Measurements from ENCODE around the gene KAT2B. TPM values are rescaled to one million over a fixed set of nuclear protein-coding genes. Genes with fewer than 3 reads are reported as not detected.

The KAT2B gene
- total and polyA plus RNA-seq, 4 donors = 7.5 to 58.5 (median 16.3) TPM

DNA sequence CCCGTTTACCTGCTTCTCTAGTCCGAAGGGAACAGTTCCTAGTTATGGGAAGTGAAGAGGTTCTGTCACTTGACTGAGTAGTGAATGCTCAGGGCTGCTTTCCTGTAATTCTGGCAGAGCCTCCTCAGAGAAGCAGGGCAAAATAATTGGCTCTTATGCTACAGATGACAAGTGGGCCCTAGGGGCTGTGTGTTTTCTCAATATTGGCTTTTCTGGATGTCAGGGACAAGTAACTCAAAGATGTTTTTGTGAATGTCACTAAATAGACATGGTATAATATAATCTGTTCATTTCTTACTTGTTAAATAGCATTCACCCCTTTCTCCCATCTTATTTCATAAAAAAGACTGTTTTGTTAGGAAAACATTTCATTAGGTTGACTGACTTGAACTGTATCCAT, 105.6 kb downstream of the KAT2B start:
- Histone ChIP-seq H3K4me3 (ENCODE audit: low read depth in 1 of 3, low read length in 3 of 3) (no peak overlapping the region), H3K36me3 (ENCODE audit: control insufficient read depth in 4 of 4, insufficient read depth in 3 of 4, low read depth in 1 of 4, low read length in 3 of 4) (peaks cover 0 to 24% (median 16%) of the 10 kb centered on the region in 4 donors), H3K4me1 (ENCODE audit: control insufficient read depth in 4 of 4, insufficient read depth in 4 of 4, low read length in 3 of 4) (peaks cover 0 to 3% (median 0%) of the 10 kb centered on the region in 4 donors), H3K9ac (ENCODE audit: low read depth in 1 of 2, low read length in 2 of 2) (no peak overlapping the region), H3K27me3 (ENCODE audit: control insufficient read depth in 4 of 4, insufficient read depth in 4 of 4, low read length in 3 of 4) (no peaks in the 10 kb centered on the region), H3K9me3 (ENCODE audit: control insufficient read depth in 4 of 4, low read length in 3 of 4) (no peaks in the 10 kb centered on the region), H3K27ac (ENCODE audit: low read depth in 1 of 2, low read length in 2 of 2) (no peak overlapping the region)
- no peak for DNase-seq (ENCODE audit: low spot score)
- TF ChIP-seq SP1 (IDR thresholded peaks at IDR 0.05) = no peak
- no peak for TF ChIP-seq ATF3 (IDR thresholded peaks at IDR 0.05)
- no peak for TF ChIP-seq HNF4A (conservative IDR thresholded peaks at IDR 0.05)
- TF ChIP-seq FOXA2 (IDR thresholded peaks at IDR 0.05) = no peak
- no peak for TF ChIP-seq NR2F2 (IDR thresholded peaks at IDR 0.05)
- TF ChIP-seq REST (IDR thresholded peaks at IDR 0.05) = no peak
- no peak for TF ChIP-seq GABPA (IDR thresholded peaks at IDR 0.05 in 1 of 2, conservative IDR thresholded peaks at IDR 0.05 in 1 of 2)
- WGBS = 91% methylated on average over 2 of the region's 2 CpGs

DNA sequence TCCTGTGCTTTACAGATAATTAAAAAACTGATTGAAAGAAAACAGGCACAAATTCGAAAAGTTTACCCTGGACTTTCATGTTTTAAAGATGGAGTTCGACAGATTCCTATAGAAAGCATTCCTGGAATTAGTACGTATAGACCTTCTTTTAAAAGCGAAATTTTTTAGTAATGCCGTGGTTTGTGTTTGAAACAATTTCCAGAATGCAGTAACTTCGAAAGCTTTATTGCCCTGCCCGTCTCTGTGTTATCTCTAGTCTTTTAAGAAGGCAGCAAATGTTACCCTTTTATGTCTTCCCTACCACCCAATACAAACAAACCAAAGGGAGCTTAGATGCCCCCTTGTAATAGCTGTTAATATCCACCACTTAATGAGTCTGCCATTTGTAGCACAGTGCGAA, 106.1 kb downstream of the KAT2B start:
- TF ChIP-seq FOXA2 (IDR thresholded peaks at IDR 0.05) (no peak), FOXA1 (IDR thresholded peaks at IDR 0.05) (no peak), ATF3 (IDR thresholded peaks at IDR 0.05) (no peak), TAF1 (conservative IDR thresholded peaks at IDR 0.05) (no peak), SP1 (IDR thresholded peaks at IDR 0.05) (no peak)
- Histone ChIP-seq H3K27me3 (ENCODE audit: control insufficient read depth in 4 of 4, insufficient read depth in 4 of 4, low read length in 3 of 4) (no peaks in the 10 kb centered on the region), H3K9me3 (ENCODE audit: control insufficient read depth in 4 of 4, low read length in 3 of 4) (no peaks in the 10 kb centered on the region), H3K4me3 (ENCODE audit: low read depth in 1 of 3, low read length in 3 of 3) (no peak overlapping the region), H3K27ac (ENCODE audit: low read depth in 1 of 2, low read length in 2 of 2) (no peak overlapping the region), H3K36me3 (ENCODE audit: control insufficient read depth in 4 of 4, insufficient read depth in 3 of 4, low read depth in 1 of 4, low read length in 3 of 4) (peaks cover 0 to 22% (median 16%) of the 10 kb centered on the region in 4 donors), H3K4me1 (ENCODE audit: control insufficient read depth in 4 of 4, insufficient read depth in 4 of 4, low read length in 3 of 4) (peaks cover 0 to 3% (median 0%) of the 10 kb centered on the region in 4 donors), H3K9ac (ENCODE audit: low read depth in 1 of 2, low read length in 2 of 2) (no peak overlapping the region)
- DNase-seq (ENCODE audit: low spot score) = no peak
- WGBS = 93% methylated on average over 8 of the region's 8 CpGs

DNA sequence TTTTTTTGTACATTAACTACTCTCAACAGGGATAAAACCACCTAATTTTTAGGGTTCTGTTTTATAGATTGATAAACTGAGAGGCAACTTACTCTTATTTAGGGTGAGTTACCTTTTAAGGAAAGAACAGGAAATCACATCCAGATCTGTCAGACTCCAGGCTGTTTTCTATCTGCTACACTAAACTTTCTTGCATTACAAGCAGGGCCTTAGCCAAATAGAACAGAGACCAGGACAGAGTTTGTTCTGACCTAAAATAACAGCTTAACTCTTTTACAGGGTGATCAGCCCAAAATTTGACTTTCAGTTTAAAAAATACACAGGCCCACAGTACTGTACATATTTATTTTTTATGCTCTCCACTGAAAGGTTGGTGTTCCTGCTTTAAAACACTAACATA, 107.1 kb downstream of the KAT2B start:
- Histone ChIP-seq H3K4me1 (ENCODE audit: control insufficient read depth in 4 of 4, insufficient read depth in 4 of 4, low read length in 3 of 4) (peaks cover 0 to 3% (median 0%) of the 10 kb centered on the region in 4 donors), H3K9ac (ENCODE audit: low read depth in 1 of 2, low read length in 2 of 2) (no peak overlapping the region), H3K9me3 (ENCODE audit: control insufficient read depth in 4 of 4, low read length in 3 of 4) (no peaks in the 10 kb centered on the region), H3K27me3 (ENCODE audit: control insufficient read depth in 4 of 4, insufficient read depth in 4 of 4, low read length in 3 of 4) (no peaks in the 10 kb centered on the region), H3K4me3 (ENCODE audit: low read depth in 1 of 3, low read length in 3 of 3) (no peak overlapping the region), H3K36me3 (ENCODE audit: control insufficient read depth in 4 of 4, insufficient read depth in 3 of 4, low read depth in 1 of 4, low read length in 3 of 4) (peaks cover 0 to 21% (median 14%) of the 10 kb centered on the region in 4 donors), H3K27ac (ENCODE audit: low read depth in 1 of 2, low read length in 2 of 2) (no peak overlapping the region)
- DNase-seq (ENCODE audit: low spot score) = no peak
- TF ChIP-seq RAD21 (IDR thresholded peaks at IDR 0.05) = no peak
- no peak for TF ChIP-seq NR2F2 (IDR thresholded peaks at IDR 0.05)
- TF ChIP-seq HNF4A (conservative IDR thresholded peaks at IDR 0.05) = no peak
- TF ChIP-seq FOXA2 (IDR thresholded peaks at IDR 0.05) = no peak
- no peak for TF ChIP-seq SP1 (IDR thresholded peaks at IDR 0.05)
- TF ChIP-seq EGR1 (IDR thresholded peaks at IDR 0.05; ENCODE audit: low read depth in 2 of 2) = no peak
- TF ChIP-seq GABPA (IDR thresholded peaks at IDR 0.05 in 1 of 2, conservative IDR thresholded peaks at IDR 0.05 in 1 of 2) = no peak
- no peak for TF ChIP-seq HNF4G (IDR thresholded peaks at IDR 0.05)
- TF ChIP-seq YY1 (IDR thresholded peaks at IDR 0.05) = no peak
- TF ChIP-seq, protein P1, sequence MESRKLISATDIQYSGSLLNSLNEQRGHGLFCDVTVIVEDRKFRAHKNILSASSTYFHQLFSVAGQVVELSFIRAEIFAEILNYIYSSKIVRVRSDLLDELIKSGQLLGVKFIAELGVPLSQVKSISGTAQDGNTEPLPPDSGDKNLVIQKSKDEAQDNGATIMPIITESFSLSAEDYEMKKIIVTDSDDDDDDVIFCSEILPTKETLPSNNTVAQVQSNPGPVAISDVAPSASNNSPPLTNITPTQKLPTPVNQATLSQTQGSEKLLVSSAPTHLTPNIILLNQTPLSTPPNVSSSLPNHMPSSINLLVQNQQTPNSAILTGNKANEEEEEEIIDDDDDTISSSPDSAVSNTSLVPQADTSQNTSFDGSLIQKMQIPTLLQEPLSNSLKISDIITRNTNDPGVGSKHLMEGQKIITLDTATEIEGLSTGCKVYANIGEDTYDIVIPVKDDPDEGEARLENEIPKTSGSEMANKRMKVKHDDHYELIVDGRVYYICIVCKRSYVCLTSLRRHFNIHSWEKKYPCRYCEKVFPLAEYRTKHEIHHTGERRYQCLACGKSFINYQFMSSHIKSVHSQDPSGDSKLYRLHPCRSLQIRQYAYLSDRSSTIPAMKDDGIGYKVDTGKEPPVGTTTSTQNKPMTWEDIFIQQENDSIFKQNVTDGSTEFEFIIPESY (IDR thresholded peaks at IDR 0.05) = no peak
- TF ChIP-seq FOXA1 (IDR thresholded peaks at IDR 0.05) = no peak
- TF ChIP-seq, protein P2, sequence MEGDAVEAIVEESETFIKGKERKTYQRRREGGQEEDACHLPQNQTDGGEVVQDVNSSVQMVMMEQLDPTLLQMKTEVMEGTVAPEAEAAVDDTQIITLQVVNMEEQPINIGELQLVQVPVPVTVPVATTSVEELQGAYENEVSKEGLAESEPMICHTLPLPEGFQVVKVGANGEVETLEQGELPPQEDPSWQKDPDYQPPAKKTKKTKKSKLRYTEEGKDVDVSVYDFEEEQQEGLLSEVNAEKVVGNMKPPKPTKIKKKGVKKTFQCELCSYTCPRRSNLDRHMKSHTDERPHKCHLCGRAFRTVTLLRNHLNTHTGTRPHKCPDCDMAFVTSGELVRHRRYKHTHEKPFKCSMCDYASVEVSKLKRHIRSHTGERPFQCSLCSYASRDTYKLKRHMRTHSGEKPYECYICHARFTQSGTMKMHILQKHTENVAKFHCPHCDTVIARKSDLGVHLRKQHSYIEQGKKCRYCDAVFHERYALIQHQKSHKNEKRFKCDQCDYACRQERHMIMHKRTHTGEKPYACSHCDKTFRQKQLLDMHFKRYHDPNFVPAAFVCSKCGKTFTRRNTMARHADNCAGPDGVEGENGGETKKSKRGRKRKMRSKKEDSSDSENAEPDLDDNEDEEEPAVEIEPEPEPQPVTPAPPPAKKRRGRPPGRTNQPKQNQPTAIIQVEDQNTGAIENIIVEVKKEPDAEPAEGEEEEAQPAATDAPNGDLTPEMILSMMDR (IDR thresholded peaks at IDR 0.05; ENCODE audit: low read depth, low read length, missing input control) = no peak
- TF ChIP-seq ATF3 (IDR thresholded peaks at IDR 0.05) = no peak
- no peak for TF ChIP-seq JUND (IDR thresholded peaks at IDR 0.05)
- TF ChIP-seq, protein P3, sequence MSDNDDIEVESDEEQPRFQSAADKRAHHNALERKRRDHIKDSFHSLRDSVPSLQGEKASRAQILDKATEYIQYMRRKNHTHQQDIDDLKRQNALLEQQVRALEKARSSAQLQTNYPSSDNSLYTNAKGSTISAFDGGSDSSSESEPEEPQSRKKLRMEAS (IDR thresholded peaks at IDR 0.05) = no peak
- TF ChIP-seq TAF1 (conservative IDR thresholded peaks at IDR 0.05) = no peak
- TF ChIP-seq RXRA (IDR thresholded peaks at IDR 0.05) = no peak
